ENCODE results near the gene ADAM23. TPM values are rescaled to one million over a fixed set of nuclear protein-coding genes. Genes with fewer than 3 reads are reported as not detected.
A peak's percentile ranks its signal among the peaks of the same experiment; 100 is the strongest.

The ADAM23 gene
- total RNA-seq, 1 donor from 2014 or later: 0.86 TPM

- H3K36me3 Mint-ChIP-seq (ENCODE audit: low read depth): no peaks in the 10 kb centered on the region
- peaks cover 16% of the 10 kb centered on the region for H3K4me1 Mint-ChIP-seq
- POLR2A ChIA-PET: no interaction called here
- H3K27ac Mint-ChIP-seq: no peak overlapping the region
- peak overlapping the region; percentile 80 for H3K4me3 Mint-ChIP-seq
- H3K27me3 Mint-ChIP-seq: peaks cover 51% of the 10 kb centered on the region
- no peak for DNase-seq
- no peak for ATAC-seq (ENCODE audit: low read depth)
- intact Hi-C loops (cut with micrococcal nuclease): loop anchor here (1.0 to 5.0 kb wide), 3 partner anchors 170 to 322 kb away; partner anchors contain the start of genes FASTKD2, MDH1B and ZDBF2
- CTCF ChIA-PET: no interaction called here
- no peaks in the 10 kb centered on the region for H3K9me3 Mint-ChIP-seq
- no peak for TF ChIP-seq CTCF (IDR thresholded peaks at IDR 0.05)
These were observed 879 bp upstream of the ADAM23 start for GRCh38 chr2:206442474-206442832.

GRCh38 chr2:206443735-206444527 lies 599 bp downstream of the ADAM23 start:
- POLR2A ChIA-PET: no interaction called here
- H3K9me3 Mint-ChIP-seq: no peaks in the 10 kb centered on the region
- H3K4me1 Mint-ChIP-seq: peaks cover 16% of the 10 kb centered on the region
- H3K27me3 Mint-ChIP-seq: peaks cover 54% of the 10 kb centered on the region
- no peak for TF ChIP-seq CTCF (IDR thresholded peaks at IDR 0.05)
- H3K27ac Mint-ChIP-seq: no peak overlapping the region
- peak; percentile 27 for DNase-seq
- H3K36me3 Mint-ChIP-seq (ENCODE audit: low read depth): no peaks in the 10 kb centered on the region
- peak overlapping the region; percentile 79 for H3K4me3 Mint-ChIP-seq
- peak; percentile 56 for ATAC-seq (ENCODE audit: low read depth)
- intact Hi-C loops (cut with micrococcal nuclease): loop anchor here (2.0 to 5.0 kb wide), 2 partner anchors 172 to 321 kb away; partner anchors contain the start of genes FASTKD2, MDH1B and ZDBF2
- CTCF ChIA-PET: no interaction called here

- DNase-seq (no peak), ATAC-seq (ENCODE audit: low read depth) (no peak)
- CTCF ChIA-PET: no interaction called here
- intact Hi-C loops (cut with micrococcal nuclease): no loop called here
- Mint-ChIP-seq H3K4me3 (no peak overlapping the region), H3K9me3 (no peaks in the 10 kb centered on the region), H3K36me3 (ENCODE audit: low read depth) (no peaks in the 10 kb centered on the region), H3K27ac (no peak overlapping the region), H3K27me3 (peaks cover 43% of the 10 kb centered on the region), H3K4me1 (peaks cover 16% of the 10 kb centered on the region)
- POLR2A ChIA-PET: no interaction called here
- no peak for TF ChIP-seq CTCF (IDR thresholded peaks at IDR 0.05)
These were observed 2.6 kb downstream of the ADAM23 start for GRCh38 chr2:206445948-206446347.

- H3K4me3 Mint-ChIP-seq: no peak overlapping the region
- ChIA-PET CTCF (no interaction called here), POLR2A (no interaction called here)
- DNase-seq (no peak), ATAC-seq (ENCODE audit: low read depth) (no peak)
- H3K9me3 Mint-ChIP-seq: no peaks in the 10 kb centered on the region
- peaks cover 4% of the 10 kb centered on the region for H3K4me1 Mint-ChIP-seq
- H3K27me3 Mint-ChIP-seq: peaks cover 5% of the 10 kb centered on the region
- no peak overlapping the region for H3K27ac Mint-ChIP-seq
- H3K36me3 Mint-ChIP-seq (ENCODE audit: low read depth): no peaks in the 10 kb centered on the region
- TF ChIP-seq CTCF (IDR thresholded peaks at IDR 0.05): no peak
- intact Hi-C loops (cut with micrococcal nuclease): no loop called here
These were observed 8.9 kb downstream of the ADAM23 start for GRCh38 chr2:206452242-206452641.

- Mint-ChIP-seq H3K9me3 (no peaks in the 10 kb centered on the region), H3K4me1 (peaks cover 7% of the 10 kb centered on the region), H3K36me3 (ENCODE audit: low read depth) (no peaks in the 10 kb centered on the region), H3K4me3 (no peak overlapping the region), H3K27me3 (peaks cover 5% of the 10 kb centered on the region), H3K27ac (no peak overlapping the region)
- intact Hi-C loops (cut with micrococcal nuclease): no loop called here
- ATAC-seq (ENCODE audit: low read depth): no peak
- DNase-seq: no peak
- ChIA-PET CTCF (no interaction called here), POLR2A (no interaction called here)
- TF ChIP-seq CTCF (IDR thresholded peaks at IDR 0.05): no peak
These were observed 9.4 kb downstream of the ADAM23 start for GRCh38 chr2:206452750-206453149.
